OCI-LY7 (cell line): ENCODE results near the gene FGD2. TPM values are rescaled to one million over a fixed set of nuclear protein-coding genes. Genes with fewer than 3 reads are reported as not detected.

Experiments
- BruUV-seq: library from RNA; stranded (reverse); fragments of 400-500 nt; replicated peaks from 2 replicates; lab custom pipeline; 2021; lab: Mats Ljungman, UMichigan
- CTCF ChIA-PET: fragments of 300-600 bp; sonication (Branson Sonifier 250); formaldehyde crosslinking; loops from one replicate; lab custom pipeline; 2022; ENCODE audit warnings: antibody characterized with exemption; ENCODE audit not compliant: unreplicated experiment; lab: Charles Lee
- POLR2A ChIA-PET: fragments of 300-600 bp; sonication (Branson Sonifier 250); formaldehyde crosslinking; loops from one replicate; lab custom pipeline; 2022; ENCODE audit warnings: antibody characterized with exemption; lab: Charles Lee
- DNase-seq: peaks from one replicate; pipeline ENCODE4 v3.0.0-alpha.2; 2015; ENCODE audit warnings: low spot score
- H2AFZ ChIP-seq: fragments of 200-600 bp; sonication (generic), shearing (Covaris generic); 2 replicates; pipeline ENCODE4 v1.6.1; 2014; ENCODE audit warnings: mild to moderate bottlenecking, antibody characterized with exemption, low read length, moderate library complexity
- H3K27ac ChIP-seq: fragments of 200-600 bp; sonication (generic); 2 replicates; pipeline ENCODE4 v1.5.1; 2014; ENCODE audit warnings: mixed run types, low read depth, mild to moderate bottlenecking, moderate library complexity, low read length, inconsistent platforms; ENCODE audit not compliant: poor library complexity, severe bottlenecking
- H3K36me3 ChIP-seq: fragments of 200-600 bp; sonication (generic); 2 replicates; pipeline ENCODE4 v1.6.1; 2014; ENCODE audit warnings: mild to moderate bottlenecking, antibody characterized with exemption, low read length, moderate library complexity, mixed read lengths; ENCODE audit not compliant: insufficient read depth
- H3K4me1 ChIP-seq: fragments of 200-600 bp; sonication (generic); 2 replicates; pipeline ENCODE4 v1.5.1; 2014; ENCODE audit warnings: mild to moderate bottlenecking, low read length; ENCODE audit not compliant: insufficient read depth, poor library complexity, severe bottlenecking
- H3K4me2 ChIP-seq: fragments of 200-600 bp; sonication (generic); 2 replicates; pipeline ENCODE4 v1.6.1; 2014; ENCODE audit warnings: mild to moderate bottlenecking, low read length
- H3K4me3 ChIP-seq: fragments of 200-600 bp; sonication (generic); 2 replicates; pipeline ENCODE4 v1.5.1; 2014; ENCODE audit warnings: mild to moderate bottlenecking, low read depth, low read length; ENCODE audit not compliant: poor library complexity, severe bottlenecking
- H3K79me2 ChIP-seq: fragments of 200-600 bp; sonication (generic); 2 replicates; pipeline ENCODE4 v1.6.1; 2016; ENCODE audit warnings: low read depth, mild to moderate bottlenecking, low read length, moderate library complexity, mixed read lengths; ENCODE audit not compliant: insufficient read depth
- H3K9me2 ChIP-seq: fragments of 200-600 bp; sonication (generic); 2 replicates; pipeline ENCODE4 v1.6.1; 2016; ENCODE audit warnings: mild to moderate bottlenecking, low read length, mixed read lengths; ENCODE audit not compliant: insufficient read depth
- H3K9me3 ChIP-seq: fragments of 200-600 bp; sonication (generic); 2 replicates; pipeline ENCODE4 v1.6.1; 2014; ENCODE audit warnings: mild to moderate bottlenecking, mixed run types, low read length, mixed read lengths
- H4K20me1 ChIP-seq: fragments of 200-600 bp; sonication (generic); 2 replicates; pipeline ENCODE4 v1.6.1; 2014; ENCODE audit warnings: mild to moderate bottlenecking, antibody characterized with exemption, low read length, moderate library complexity, mixed read lengths; ENCODE audit not compliant: insufficient read depth
- EZH2phosphoT487 ChIP-seq: fragments of 200-600 bp; sonication (generic); IDR thresholded peaks from 2 replicates; pipeline ENCODE4 v1.6.1; 2018; ENCODE audit warnings: low read depth, borderline replicate concordance, mild to moderate bottlenecking, mixed run types, antibody characterized with exemption, low read length, moderate library complexity, mixed read lengths
- intact Hi-C: fragments of 100-400 bp; cut with micrococcal nuclease; formaldehyde crosslinking; loops from one replicate; pipeline ENCODE4 v1.10.0; 2022; ENCODE audit not compliant: unreplicated experiment
- total RNA-seq, 2 experiments: library from RNA; depleted of rRNA in 1 of 2; stranded (reverse); fragments of >200 nt in 1 of 2; shearing (Covaris generic) in 1 of 2; gene quantifications; 2 replicates each; pipeline ENCODE4 v1.2.3, GENCODE V29; 2014 to 2022
- TF ChIP-seq, protein P1 (sequence below): fragments of 200-600 bp; sonication (generic); conservative IDR thresholded peaks from 2 replicates; pipeline ENCODE4 v1.5.1; 2014; ENCODE audit warnings: mild to moderate bottlenecking, antibody characterized with exemption, low read length, moderate library complexity, mixed read lengths

The FGD2 gene
- total RNA-seq, 2 experiments from 2014 or later: 27.8 to 48.6 TPM

DNA sequence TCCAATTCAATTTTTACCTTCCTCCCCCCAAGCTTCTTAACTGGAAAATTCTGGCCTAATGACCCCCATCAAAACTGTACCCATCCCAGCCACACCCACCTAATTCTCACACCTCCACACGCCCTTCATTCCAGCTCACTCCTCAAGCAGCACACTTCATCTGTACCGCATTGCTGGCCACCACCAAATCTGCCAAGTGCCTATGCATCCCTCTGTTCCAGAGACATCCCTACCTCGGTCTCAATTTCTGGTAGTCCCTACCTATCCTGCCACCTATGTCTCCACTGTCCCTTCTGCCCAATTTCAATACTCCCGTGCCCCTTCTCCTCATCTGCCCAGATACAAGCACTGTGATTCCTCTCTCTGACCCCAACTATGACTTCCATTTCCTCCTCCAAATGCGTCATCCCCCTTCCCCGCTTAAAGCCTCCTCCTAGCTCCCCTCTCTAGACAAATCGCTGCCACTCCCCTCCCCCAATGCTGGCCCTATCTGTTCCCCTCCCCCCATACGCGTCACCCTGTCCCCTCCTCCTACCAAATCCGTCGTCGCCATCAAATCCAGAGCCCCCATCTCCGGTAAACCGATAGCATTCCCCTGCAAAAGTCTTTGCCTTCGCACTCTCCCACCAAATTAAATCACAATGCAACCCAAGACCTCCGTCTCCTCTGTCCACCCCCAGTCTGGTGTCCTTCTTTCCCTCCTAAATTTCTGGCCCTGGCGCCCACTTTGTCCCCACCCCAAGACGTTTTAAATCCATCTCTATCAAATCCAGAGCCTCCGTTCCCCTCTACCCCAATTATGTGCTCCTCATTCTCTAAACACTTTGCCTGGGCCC is 20.7 kb upstream of the FGD2 start:
- Histone ChIP-seq H3K79me2 (peaks cover 40% of the 10 kb centered on the region), H3K4me1 (peaks cover 33% of the 10 kb centered on the region), H3K4me2 (peak overlapping the region; percentile 89), H2AFZ (no peak overlapping the region), H3K9me3 (no peaks in the 10 kb centered on the region), H4K20me1 (peaks cover 15% of the 10 kb centered on the region), H3K9me2 (no peaks in the 10 kb centered on the region), H3K27ac (no peak overlapping the region), H3K36me3 (peaks cover 11% of the 10 kb centered on the region; the same call in 1 of the 2 replicates), H3K4me3 (peak overlapping the region; percentile 98)
- no peak for DNase-seq
- no TSS peak for BruUV-seq
- POLR2A ChIA-PET: interaction anchor here (0.9 to 4.0 kb wide), 2 partner anchors 22 to 23 kb away, joined by 4 to 32 read pairs; partner anchors contain the start of gene FGD2
- CTCF ChIA-PET: interaction anchor here (0.5 kb wide), 1 partner anchor 227 kb away, joined by 3 read pairs; no protein-coding TSS in a partner anchor
- intact Hi-C loops: no loop called here
- TF ChIP-seq, protein P1, sequence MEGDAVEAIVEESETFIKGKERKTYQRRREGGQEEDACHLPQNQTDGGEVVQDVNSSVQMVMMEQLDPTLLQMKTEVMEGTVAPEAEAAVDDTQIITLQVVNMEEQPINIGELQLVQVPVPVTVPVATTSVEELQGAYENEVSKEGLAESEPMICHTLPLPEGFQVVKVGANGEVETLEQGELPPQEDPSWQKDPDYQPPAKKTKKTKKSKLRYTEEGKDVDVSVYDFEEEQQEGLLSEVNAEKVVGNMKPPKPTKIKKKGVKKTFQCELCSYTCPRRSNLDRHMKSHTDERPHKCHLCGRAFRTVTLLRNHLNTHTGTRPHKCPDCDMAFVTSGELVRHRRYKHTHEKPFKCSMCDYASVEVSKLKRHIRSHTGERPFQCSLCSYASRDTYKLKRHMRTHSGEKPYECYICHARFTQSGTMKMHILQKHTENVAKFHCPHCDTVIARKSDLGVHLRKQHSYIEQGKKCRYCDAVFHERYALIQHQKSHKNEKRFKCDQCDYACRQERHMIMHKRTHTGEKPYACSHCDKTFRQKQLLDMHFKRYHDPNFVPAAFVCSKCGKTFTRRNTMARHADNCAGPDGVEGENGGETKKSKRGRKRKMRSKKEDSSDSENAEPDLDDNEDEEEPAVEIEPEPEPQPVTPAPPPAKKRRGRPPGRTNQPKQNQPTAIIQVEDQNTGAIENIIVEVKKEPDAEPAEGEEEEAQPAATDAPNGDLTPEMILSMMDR: no peak
- TF ChIP-seq EZH2phosphoT487: no peak

GRCh38 chr6:36985417-36985807 is 20.0 kb upstream of the FGD2 start:
- BruUV-seq: no TSS peak
- CTCF ChIA-PET: interaction anchor here (1.0 to 1.1 kb wide), 2 partner anchors 8 to 16 kb away, joined by 3 to 4 read pairs; no protein-coding TSS in a partner anchor

More at GRCh38 chr6:36985417-36985807, 20.0 kb upstream of the FGD2 start:
- H3K79me2 ChIP-seq: peaks cover 40% of the 10 kb centered on the region
- intact Hi-C loops: no loop called here
- POLR2A ChIA-PET: interaction anchor here (0.6 to 4.0 kb wide), 6 partner anchors 17 to 172 kb away, joined by 3 to 32 read pairs (median 4); partner anchors contain the start of gene FGD2
- TF ChIP-seq, protein P1: no peak
- H3K36me3 ChIP-seq: peaks cover 9% of the 10 kb centered on the region; the same call in 1 of the 2 replicates
- peaks cover 36% of the 10 kb centered on the region for H3K4me1 ChIP-seq
- no peaks in the 10 kb centered on the region for H3K9me3 ChIP-seq
- peak overlapping the region; percentile 79; the same call in 1 of the 2 replicates for H2AFZ ChIP-seq
- H3K4me3 ChIP-seq: peak overlapping the region; percentile 98
- peak overlapping the region; percentile 49 for H3K27ac ChIP-seq
- peak overlapping the region; percentile 89 for H3K4me2 ChIP-seq
- H3K9me2 ChIP-seq: no peaks in the 10 kb centered on the region
- DNase-seq: no peak
- peaks cover 15% of the 10 kb centered on the region for H4K20me1 ChIP-seq
